NOMO-1 (cell line): Measurements from ENCODE around the gene FAM193B.
"Not testable (repeated sequence)": the region's sequence is repeated elsewhere in the genome, so short reads cannot be mapped to it uniquely, and the experiment has no call there.

Experiments
- DNase-seq, 2 experiments: peaks; one replicate each; lab custom pipeline; 2025; ENCODE audit not compliant: unreplicated experiment in 2 of 2; lab: John Stamatoyannopoulos, UW

The FAM193B gene

GRCh38 chr5:177489119-177489716, 65.1 kb downstream of the FAM193B start:
- DNase-seq = no peak

GRCh38 chr5:177487975-177488374, 66.4 kb downstream of the FAM193B start:
- no peak for DNase-seq

GRCh38 chr5:177487144-177487543, 67.2 kb downstream of the FAM193B start:
- DNase-seq = no peak

DNA sequence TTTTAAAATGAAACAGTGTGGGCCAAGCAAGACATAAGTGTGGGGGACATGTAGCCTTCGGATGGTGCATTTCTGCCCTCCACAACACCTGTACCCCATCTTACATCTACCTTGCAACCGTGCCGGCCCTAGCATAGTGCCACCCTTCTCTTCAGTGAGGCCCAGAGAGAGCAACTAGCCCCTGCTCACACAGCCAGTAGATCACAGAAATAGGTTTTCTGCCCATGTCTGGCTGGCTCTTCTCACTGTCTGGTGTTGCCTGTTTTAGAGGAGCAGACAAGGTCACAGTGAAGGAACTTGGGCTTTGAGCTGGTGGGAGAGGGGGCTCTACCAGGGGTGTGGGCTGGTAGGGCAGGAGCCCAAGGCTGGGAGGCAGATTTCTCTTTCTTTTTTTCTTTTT, 68.1 kb downstream of the FAM193B start:
- no peak for DNase-seq

- DNase-seq = not testable (repeated sequence)
Measured at GRCh38 chr5:177485753-177486152, 68.6 kb downstream of the FAM193B start.

DNA sequence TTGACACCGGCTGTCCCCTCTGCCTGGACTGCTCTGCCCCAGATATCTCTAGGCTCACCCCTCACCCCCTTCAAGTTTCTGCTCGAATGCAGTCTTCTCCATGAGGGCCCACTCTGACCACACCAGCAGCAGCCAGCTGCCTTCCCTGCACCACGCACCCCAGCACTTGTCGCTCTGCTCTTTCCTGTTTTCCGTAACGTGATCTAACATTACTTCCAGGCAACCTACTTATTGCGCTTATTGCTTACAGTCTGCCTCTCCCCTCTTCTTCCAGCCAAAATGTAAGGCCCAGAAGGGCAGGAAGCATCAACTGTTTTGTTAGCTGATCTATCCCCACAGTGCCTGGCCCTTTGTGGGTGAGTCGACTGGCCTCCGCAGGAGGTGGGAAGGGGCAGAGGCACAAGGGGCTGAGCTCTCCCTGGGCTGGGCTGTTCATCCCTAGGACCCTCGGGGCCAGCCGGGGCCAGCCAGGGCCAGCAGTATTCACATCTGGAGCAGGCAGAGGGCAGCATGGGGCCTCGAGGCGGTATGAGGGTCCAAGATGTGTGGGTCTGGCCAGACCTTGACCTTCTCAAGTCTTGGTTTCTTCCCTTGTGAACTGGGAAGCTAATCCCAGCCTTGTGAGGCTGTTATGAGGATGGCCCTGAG, 69.3 kb downstream of the FAM193B start:
- DNase-seq = no peak

DNA sequence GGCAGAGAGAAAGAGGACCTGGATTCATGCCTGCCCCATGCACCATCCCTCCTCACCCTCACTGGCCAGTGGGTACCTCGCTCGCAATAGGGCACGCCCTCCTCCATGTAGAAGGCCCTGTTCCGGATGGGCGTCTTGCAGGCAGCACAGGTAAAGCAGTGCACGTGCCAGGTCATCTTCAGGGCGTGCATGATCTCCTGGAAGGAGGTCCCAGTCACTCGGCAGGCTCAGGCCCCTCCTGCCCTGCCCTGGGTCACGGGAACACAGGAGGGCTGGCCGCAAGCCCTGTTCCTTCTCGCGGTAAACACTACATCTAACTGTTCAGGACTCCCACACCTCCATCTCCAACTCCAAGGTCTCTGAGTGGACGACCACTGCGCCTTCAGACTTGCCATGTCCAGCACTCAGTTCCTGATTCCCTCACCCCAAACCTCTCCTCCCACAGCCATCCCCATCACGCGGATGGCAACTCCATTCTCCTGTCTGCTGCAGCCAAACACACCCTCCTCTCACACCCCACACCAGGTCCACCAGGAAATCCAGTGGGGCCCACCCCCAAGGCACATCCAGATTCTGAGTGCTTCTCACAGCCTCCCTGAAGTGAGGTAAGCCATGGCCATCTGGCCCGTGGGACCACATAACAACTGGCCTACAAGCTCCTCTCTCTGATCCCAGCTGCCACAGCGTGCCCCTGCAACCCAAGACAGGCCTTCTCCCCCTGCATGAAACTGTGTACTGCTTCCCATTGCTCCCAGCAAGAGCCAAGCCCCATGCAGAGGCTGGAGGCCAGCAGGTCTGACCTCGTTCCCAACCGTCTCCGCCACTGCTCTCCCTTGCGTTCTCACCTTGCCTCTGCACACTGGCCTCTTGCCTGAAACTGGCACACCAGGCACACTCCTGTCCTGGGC, 70.1 kb downstream of the FAM193B start:
- no peak for DNase-seq

DNA sequence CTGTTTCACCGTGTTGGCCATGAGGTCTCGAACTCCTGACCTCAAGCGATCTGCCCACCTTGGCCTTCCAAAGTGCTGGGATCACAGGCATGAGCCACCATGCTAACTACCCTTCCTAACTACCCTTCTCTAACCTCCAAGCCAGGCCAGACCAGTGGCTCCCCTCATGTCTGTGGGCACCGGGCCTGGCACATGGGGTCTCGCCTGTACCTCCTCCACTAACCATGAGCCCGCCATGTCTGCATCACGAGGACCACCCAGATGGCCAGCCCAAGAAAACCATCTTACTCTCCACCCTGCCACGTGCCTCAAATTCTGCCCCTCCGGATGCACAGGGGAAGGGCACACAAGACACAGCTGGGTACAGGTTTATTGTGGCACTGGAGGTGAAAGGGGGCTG, 71.3 kb downstream of the FAM193B start:
- DNase-seq = no peak

DNA sequence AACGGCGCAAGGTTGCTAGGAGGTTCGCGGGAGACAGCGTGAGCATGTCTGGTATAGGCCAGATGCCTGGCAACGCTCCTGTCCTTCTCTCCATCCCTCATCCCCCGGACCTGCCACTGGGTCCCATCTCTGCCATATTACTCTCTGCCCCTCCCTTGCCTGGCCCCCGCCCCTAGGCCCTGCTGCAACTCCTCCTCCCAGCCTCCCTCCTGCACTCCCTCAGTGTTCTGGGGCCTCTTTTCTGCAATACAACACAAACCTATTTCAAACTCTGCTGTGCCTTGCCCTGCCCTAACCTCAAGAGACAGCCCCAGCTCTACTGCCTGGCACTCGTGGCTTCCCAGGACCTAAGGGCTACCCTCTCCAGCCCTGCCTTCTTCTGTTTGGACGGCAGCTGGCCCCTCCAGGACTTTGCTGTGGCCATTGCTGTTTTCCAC, 72.0 kb downstream of the FAM193B start:
- no peak for DNase-seq

DNA sequence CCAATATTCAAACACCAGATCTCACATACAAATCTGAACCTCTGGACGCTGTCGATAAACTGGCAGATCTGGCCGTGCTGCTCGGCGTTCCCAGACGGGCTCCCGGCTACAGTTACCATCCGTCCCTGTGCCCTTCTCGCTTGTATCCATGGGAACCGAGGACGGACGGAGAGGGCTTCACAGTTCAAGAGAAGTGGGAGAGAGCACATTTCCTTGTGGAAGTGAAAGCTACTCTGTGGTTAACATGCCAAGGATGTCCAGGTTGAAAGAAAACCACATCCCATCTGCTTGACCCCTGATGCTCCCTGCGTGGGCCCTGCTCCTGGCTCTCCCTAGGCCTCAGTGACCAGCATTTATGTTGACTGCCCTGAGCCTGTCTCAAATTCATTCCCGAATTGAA, 74.6 kb downstream of the FAM193B start:
- DNase-seq = peak in 1 of 2 experiments; percentile 41

DNA sequence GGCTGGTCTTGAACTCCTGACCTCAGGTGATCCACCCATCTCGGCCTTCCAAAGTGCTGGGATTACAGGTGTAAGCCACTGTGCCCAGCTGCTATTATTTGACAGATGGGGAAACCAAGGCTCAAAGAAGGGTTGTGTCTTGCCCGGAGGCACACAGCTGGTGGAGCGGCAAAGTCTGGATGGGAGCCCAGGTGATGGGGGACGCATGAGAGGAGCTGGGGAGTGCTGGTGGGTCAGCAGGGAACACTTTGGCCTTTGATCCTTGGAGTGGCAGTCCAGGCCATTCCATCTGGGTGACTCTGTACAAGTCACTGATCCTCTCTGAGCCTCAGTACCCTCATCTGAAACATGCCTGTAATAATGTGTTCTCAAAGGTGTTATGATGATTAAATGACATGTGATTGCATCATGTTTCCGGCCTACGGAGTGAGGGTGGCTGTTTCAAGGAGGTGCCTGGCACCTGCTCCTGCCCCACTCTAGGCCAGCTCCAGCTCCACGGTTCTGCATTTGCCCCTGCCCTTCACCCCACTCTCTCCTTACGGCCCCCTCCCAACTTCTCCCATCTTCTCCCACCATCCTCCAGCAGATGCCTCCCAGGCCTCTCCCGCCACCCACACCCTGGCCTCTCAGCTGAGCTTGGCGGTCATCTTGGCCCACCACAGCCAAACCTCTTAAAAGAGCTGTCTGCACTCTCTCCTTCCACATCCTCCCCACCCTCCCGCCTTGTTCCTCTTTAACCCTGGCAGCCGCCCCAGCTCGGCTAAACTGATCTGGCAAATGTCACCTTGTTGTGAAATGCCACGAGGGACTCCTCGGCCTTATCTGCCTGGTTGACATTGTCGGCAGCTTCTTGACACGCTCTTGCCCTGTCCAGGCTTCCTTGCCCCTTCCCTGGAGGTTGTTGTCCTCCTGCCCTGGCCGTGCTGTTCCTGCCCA, 75.4 kb downstream of the FAM193B start:
- DNase-seq = peak; percentile 86 to 91

DNA sequence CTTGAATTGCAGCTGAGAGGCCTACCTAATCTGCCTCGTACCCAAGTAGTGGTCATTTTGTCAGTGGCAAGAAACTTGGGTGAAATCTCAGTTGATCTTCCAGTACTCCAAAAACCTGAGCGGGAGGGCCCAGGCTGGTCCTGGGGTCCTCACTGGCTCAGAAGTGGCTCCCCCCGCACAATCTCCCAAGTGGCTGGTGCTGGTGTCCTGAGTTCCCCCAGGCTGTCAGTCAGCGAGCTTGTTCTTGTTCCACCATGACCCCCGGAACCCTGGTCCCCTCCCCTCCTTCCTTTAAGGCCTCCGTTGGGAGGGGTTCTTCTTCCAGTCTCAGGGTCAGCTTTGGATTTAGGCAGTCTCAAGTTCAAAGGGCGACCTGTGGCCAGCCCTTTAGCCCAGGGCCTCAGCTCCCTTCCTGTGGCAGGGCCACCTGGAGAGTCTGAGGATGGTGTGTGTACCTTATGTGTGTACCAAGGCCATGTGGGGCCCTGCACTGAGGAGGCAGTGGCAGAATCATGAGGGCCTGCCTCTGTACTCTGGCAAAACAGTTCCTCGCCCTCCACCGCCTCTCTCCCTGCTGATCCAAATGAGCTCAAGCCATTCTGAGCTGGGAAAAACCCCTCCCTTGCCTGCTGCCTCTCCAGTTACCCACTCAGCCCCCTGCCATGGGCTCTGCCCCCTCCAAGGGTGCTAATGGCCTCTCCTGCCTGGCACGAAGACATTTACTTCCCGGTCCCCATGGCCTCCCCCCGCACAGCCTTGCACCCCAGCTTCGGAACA, 76.5 kb downstream of the FAM193B start:
- DNase-seq = no peak

DNA sequence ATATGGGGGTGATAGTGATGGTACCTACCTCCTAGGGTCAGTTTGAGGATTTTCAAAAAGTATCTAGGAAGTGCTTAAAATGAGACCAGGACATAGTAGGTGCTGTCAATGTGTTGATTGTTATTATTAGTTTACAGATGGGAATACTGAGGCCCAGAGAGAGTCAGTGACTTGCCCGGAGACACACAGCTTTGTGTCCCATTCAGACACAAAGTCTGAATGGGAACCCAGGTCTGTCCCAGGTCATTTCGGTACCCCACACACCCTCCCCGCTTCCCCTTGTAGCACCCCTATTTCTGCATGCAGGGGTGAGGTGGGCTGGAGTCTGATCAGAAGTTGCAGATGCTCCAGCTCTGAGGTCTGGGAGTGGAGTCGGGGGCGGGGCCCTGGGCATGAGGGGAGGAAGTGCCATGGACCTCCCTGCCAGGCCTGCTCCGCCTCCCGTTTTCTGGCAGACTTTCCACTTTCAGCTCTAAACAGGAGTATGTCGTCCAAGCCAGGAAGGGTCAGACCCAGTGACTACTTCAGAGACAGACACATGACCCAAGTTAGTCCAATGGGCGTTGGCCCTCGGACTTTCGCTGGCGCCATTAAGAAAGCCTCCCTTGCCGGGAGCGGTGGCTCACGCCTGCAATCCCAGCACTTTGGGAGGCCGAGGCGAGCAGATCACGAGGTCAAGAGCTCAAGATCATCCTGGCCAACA, 77.7 kb downstream of the FAM193B start:
- no peak for DNase-seq

DNA sequence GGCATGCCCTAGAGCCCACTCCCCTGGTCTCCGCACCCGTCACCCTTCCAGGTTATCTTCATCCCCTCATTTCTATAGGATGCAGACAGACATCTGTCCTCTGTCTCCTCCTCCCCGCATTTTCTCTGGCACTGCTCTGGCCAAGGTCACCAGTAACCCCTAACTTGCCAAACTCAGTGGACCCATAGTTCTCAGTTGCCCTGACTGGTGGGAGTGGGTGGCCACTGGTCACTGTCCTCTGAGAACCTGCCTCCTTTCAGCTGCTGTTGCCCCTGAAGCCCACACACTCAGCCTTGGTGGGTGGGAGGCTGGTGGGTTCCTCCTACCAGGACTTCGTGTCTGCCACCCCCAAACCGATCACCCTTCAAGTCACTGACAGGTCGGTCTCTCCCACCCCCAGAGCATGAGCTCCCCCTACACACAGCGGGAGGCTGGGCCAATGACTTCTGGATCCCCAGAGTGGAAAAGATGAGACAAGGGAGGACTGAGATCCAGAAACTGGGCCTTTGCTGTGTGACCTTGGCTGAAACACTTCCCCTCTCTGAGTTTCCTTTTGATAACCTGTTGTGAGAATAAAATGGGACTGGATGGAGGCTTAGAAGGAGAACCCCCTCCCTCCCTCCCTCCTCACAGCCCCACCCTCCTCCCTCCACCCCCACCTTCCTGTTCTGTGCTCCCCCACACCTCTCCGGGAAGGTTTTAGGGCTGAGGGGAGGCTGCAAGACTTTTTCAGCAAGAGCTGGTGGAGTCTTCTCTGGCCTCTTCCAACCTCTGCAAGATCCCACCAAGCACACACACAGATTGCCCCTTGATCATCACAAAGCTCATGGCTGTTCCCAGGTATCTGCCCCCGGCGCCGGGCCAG, 78.6 kb downstream of the FAM193B start:
- DNase-seq = no peak

DNA sequence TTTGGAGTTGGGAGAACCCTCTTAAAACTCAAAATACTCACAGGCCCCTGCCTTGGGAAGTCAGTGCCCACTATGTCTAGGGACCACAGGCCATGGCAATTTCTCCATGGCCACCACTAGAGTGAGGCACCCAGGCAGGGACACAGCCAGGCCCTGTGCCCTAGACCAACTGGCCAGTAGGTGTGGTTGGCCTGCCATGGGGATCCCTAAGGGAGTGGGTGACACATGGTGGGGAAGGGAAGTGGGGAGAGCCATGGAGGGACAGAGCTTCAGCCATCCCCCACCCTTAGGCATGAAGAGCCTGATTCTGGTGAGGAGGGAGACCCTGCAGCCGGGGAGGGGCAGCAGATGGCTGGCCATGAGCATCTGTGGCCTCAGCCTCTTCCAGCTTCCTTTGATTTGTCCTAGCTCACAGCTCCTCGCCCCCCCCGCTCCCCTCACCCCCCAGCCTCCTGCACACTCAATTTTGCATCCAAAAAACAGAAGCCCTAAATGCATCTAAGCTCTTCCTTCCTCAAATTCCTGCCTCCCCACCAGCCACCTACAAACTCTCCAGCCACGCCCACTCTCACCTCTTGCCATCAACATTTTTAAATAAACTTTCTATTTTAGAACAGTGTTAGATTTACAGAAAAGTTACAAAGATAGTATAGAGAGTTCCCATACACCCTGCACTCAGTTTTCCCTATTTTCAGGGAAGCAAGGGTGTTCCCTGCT, 79.4 kb downstream of the FAM193B start:
- DNase-seq = peak in 1 of 2 experiments; percentile 13

GRCh38 chr5:177474002-177474476, 80.3 kb downstream of the FAM193B start:
- no peak for DNase-seq

- DNase-seq = no peak
Measured at GRCh38 chr5:177473443-177474001, 80.8 kb downstream of the FAM193B start, which contains the start of gene DBN1. Gene DBN1 (minus strand): TSS chr5:177473634. CDS start chr5:177473521, 113 bp downstream.
